ENCODE results near the gene TAF9B. TPM values are rescaled to one million over a fixed set of nuclear protein-coding genes. Genes with fewer than 3 reads are reported as not detected.
"Not testable (repeated sequence)": the region's sequence is repeated elsewhere in the genome, so short reads cannot be mapped to it uniquely, and the experiment has no call there.

Gene TAF9B
- total and polyA plus RNA-seq, 5 donors = 14.8 to 25.5 (median 20.6) TPM

DNA sequence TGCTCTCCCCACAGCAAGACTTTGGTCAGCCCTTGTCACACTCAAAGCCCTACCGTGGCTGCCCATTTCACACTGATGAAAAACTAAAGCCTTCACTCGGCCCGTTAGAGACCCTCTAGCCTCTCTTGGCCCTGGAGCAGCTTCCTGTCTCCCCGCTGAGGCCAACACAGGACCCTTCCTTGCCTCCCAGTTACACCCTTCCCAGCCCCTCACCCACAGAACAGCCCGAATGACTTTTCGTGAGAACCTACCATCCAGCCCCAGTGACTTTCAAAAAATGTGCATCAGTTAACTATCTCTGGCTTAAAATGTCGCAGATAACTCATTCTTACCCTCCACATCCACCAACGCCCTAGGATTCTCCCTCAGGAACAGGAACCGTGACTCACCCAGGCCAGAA lies 756 bp upstream of the TAF9B start:
- ATAC-seq (peak in 1 of 2 donors; percentile 8), DNase-seq (no peak)
- 91% methylated on average over 9 of the region's 9 CpGs for WGBS
- H3K27ac ChIP-seq (ENCODE audit: low read length) = no peak overlapping the region
- intact Hi-C loops (cut with DNase I) = no loop called here
- no peaks in the 10 kb centered on the region for H3K27me3 ChIP-seq (ENCODE audit: control insufficient read depth, insufficient read depth)
- no peaks in the 10 kb centered on the region for H3K9me3 ChIP-seq (ENCODE audit: control insufficient read depth, low read length)
- H3K4me1 ChIP-seq (ENCODE audit: control insufficient read depth, insufficient read depth, low read length) = peaks cover 2% of the 10 kb centered on the region
- H3K4me3 ChIP-seq (ENCODE audit: low read length) = no peak overlapping the region

DNA sequence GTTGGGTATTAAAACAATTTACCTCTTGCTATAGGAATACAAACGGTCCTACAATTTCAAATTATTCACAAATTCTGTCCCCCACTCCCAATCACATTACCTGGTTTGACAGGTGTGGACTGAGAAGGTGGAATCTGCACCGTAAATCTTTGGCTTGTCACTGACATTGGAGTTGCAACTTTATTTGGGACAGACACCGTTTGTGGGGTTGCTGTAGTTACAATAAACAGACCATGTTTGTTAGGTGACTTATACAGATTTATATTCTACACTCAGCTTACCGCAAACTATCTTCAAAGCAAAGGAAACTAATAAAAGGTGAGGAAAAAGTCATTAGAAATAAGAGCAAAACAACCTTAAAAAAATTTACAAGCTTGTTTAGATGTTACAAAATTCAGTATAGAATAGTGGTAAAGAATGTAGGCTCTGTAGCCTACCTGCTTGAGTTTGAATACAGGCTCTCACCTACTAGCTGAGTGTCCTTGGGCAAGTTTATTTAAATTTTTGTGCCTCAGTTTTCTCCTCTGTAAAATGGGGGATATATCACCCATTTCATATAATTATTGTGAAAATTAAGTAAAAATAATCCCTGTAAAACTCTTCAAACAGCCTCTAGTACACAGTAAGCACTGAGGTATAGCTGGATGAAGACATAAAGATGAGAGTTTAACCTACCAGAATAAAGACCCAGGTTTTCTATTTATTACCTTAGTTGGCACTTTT lies 6.1 kb downstream of the TAF9B start:
- DNase-seq = no peak
- 71% methylated on average over 4 of the region's 4 CpGs for WGBS
- intact Hi-C loops (cut with DNase I) = no loop called here
- Histone ChIP-seq H3K27me3 (ENCODE audit: control insufficient read depth, insufficient read depth) (no peaks in the 10 kb centered on the region), H3K4me3 (ENCODE audit: low read length) (no peak overlapping the region), H3K4me1 (ENCODE audit: control insufficient read depth, insufficient read depth, low read length) (no peaks in the 10 kb centered on the region), H3K9me3 (ENCODE audit: control insufficient read depth, low read length) (no peaks in the 10 kb centered on the region), H3K27ac (ENCODE audit: low read length) (no peak overlapping the region)
- no peak for ATAC-seq

DNA sequence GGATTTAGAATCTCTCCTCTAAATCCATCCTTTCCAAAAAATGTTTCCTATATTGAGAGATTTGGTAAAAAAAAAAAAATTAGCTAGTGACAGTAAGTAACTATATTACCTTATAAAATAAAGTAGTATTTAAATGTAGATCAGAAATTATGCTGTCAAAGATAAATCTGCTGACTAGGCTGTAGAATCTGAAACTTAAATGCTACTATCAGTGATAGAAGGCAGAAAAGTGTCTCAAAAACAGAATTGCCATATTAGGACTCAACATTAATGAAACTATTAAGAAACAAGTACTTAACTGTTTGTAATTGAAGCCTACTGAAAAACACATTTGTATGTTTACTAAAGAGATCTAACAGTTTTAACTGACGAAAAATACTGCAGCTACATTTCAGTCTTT lies 8.3 kb downstream of the TAF9B start:
- 88% methylated on average over 1 of the region's 1 CpG for WGBS
- no peak overlapping the region for H3K27ac ChIP-seq (ENCODE audit: low read length)
- intact Hi-C loops (cut with DNase I) = no loop called here

DNA sequence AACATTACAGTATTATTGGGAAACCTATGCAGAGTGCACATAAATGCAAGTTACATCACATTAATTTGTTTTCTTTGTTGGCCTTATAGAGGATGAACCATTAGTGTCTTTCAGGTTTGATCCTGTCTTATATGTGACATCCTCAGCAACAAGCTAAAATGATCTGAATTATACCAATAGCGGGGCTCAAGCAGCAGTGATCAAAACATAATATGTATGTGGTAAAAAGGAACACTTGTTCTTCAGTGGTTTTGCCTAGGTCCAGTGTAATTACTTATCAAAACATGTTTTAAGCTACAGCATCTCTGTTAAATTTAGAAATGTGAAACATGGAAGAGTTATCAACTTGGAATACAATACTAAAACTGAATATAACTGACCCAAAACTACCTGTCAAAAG lies 9.1 kb downstream of the TAF9B start:
- H3K27ac ChIP-seq (ENCODE audit: low read length) = no peak overlapping the region
- H3K4me1 ChIP-seq (ENCODE audit: control insufficient read depth, insufficient read depth, low read length) = no peaks in the 10 kb centered on the region
- no peaks in the 10 kb centered on the region for H3K9me3 ChIP-seq (ENCODE audit: control insufficient read depth, low read length)
- WGBS = 95% methylated on average over 1 of the region's 1 CpG
- H3K4me3 ChIP-seq (ENCODE audit: low read length) = no peak overlapping the region
- intact Hi-C loops (cut with DNase I) = no loop called here
- ATAC-seq (no peak), DNase-seq (no peak)
- no peaks in the 10 kb centered on the region for H3K27me3 ChIP-seq (ENCODE audit: control insufficient read depth, insufficient read depth)

More for the DNA sequence above, 8.3 kb downstream of the TAF9B start:
- no peaks in the 10 kb centered on the region for H3K9me3 ChIP-seq (ENCODE audit: control insufficient read depth, low read length)
- DNase-seq (no peak), ATAC-seq (no peak)
- no peaks in the 10 kb centered on the region for H3K27me3 ChIP-seq (ENCODE audit: control insufficient read depth, insufficient read depth)
- H3K4me3 ChIP-seq (ENCODE audit: low read length) = no peak overlapping the region
- H3K4me1 ChIP-seq (ENCODE audit: control insufficient read depth, insufficient read depth, low read length) = no peaks in the 10 kb centered on the region

DNA sequence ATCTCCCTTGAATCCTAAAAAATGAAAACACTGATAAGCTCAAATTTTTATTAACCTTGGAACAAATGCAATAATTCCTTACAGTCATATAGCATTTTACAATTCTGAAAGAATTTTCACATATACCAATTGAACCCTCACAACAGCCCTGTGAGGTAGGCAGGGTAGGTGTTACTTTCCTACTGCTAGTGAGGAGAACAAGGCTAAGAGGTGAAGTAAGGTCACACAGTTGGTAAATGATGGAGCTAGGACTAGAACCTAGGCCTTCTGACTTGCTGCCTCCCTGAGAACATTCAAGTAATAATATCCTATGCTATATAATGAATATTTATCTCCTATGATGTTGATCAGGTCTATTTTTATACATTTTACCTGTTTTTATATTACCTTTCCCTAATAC lies 9.7 kb downstream of the TAF9B start:
- DNase-seq (no peak), ATAC-seq (no peak)
- no peaks in the 10 kb centered on the region for H3K4me1 ChIP-seq (ENCODE audit: control insufficient read depth, insufficient read depth, low read length)
- H3K27ac ChIP-seq (ENCODE audit: low read length) = no peak overlapping the region
- no peaks in the 10 kb centered on the region for H3K27me3 ChIP-seq (ENCODE audit: control insufficient read depth, insufficient read depth)
- H3K4me3 ChIP-seq (ENCODE audit: low read length) = no peak overlapping the region
- no peaks in the 10 kb centered on the region for H3K9me3 ChIP-seq (ENCODE audit: control insufficient read depth, low read length)
- intact Hi-C loops (cut with DNase I) = no loop called here

DNA sequence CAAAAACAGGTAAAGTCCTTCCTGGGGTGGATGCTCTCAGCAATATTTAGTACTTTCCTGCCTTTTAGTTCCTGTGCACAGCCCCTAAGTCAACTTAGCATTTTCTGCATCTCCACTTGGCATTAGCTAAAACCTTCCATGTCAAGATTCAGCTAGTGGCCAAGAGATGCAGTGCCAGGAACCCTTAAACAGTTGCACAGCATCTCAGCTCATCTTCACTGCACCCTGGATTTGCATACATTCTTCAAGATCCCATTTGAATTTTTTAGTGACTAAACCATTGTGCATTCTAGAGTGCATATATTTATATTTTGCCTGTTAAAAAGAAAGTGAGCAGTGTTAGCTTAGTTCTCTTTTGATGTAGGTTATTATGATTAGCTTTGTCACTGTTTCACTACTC lies 13.7 kb downstream of the TAF9B start:
- intact Hi-C loops (cut with DNase I); H3K27ac ChIP-seq (ENCODE audit: low read length); H3K9me3 ChIP-seq (ENCODE audit: control insufficient read depth, low read length); H3K27me3 ChIP-seq (ENCODE audit: control insufficient read depth, insufficient read depth); H3K4me1 ChIP-seq (ENCODE audit: control insufficient read depth, insufficient read depth, low read length); DNase-seq; ATAC-seq; H3K4me3 ChIP-seq (ENCODE audit: low read length): not testable (repeated sequence)

DNA sequence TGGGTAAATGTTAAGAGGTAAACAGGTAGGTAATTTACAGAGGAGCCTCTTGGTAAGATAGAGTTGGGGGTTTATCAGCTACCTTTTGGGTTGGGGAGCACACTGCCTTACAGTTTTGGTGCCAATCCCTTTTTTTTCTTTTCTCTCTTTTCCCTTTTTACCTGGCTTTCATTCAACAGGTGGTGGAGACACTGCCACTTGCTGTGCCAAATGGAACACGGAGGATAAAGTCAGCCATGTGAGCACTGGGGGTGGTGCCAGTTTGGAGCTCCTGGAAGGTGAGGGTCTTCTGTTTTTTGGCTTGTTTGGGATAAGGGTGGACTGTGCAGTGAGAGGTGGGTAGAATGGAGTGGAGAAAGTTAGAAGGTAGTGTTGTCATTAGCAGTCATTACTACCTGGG lies 14.3 kb downstream of the TAF9B start:
- Histone ChIP-seq H3K27me3 (ENCODE audit: control insufficient read depth, insufficient read depth) (no peaks in the 10 kb centered on the region), H3K9me3 (ENCODE audit: control insufficient read depth, low read length) (no peaks in the 10 kb centered on the region), H3K27ac (ENCODE audit: low read length) (no peak overlapping the region), H3K4me1 (ENCODE audit: control insufficient read depth, insufficient read depth, low read length) (no peaks in the 10 kb centered on the region), H3K4me3 (ENCODE audit: low read length) (no peak overlapping the region)
- WGBS = 92% methylated on average over 1 of the region's 1 CpG
- intact Hi-C loops (cut with DNase I) = no loop called here
- no peak for ATAC-seq
- no peak for DNase-seq

DNA sequence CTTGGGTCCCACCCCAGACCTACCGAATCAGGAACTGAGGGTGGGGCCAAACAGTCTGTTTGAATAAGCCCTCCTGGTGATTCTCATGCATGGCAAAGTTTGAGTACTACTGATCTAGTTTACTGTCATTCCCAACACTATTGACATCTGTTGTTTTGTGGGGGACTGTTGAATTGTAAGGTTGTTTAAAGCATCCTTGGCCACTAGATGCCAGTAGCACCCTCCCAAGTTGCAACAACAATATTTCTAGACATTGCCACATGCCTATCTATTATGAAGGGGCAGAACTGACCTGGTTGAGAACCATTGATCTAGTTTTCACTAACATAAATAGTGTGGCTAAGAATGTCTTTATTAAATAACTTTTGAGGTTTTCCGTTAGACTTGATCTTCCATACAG lies 15.1 kb downstream of the TAF9B start:
- H3K4me3 ChIP-seq (ENCODE audit: low read length) = no peak overlapping the region
- WGBS = 67% methylated on average over 2 of the region's 2 CpGs
- intact Hi-C loops (cut with DNase I) = no loop called here
- no peaks in the 10 kb centered on the region for H3K27me3 ChIP-seq (ENCODE audit: control insufficient read depth, insufficient read depth)
- no peak for DNase-seq
- no peaks in the 10 kb centered on the region for H3K4me1 ChIP-seq (ENCODE audit: control insufficient read depth, insufficient read depth, low read length)
- no peaks in the 10 kb centered on the region for H3K9me3 ChIP-seq (ENCODE audit: control insufficient read depth, low read length)
- H3K27ac ChIP-seq (ENCODE audit: low read length) = no peak overlapping the region
- ATAC-seq = no peak

DNA sequence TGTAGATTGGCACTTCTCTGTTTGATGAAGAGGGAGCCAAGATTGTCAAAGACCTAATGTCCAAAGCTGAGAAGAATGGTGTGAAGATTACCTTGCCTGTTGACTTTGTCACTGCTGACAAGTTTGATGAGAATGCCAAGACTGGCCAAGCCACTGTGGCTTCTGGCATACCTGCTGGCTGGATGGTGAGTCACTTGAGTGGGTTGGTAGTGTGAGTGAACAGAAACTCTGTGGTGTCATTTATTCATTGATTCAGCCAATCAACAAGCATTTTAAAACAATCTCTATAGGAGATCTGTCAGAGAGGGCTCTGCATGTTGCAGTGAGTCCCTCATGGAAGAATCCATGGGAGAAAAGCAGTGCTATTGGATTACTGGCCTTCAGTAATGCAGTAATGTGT lies 16.3 kb downstream of the TAF9B start:
- Histone ChIP-seq H3K4me1 (ENCODE audit: control insufficient read depth, insufficient read depth, low read length) (no peaks in the 10 kb centered on the region), H3K4me3 (ENCODE audit: low read length) (no peak overlapping the region), H3K27me3 (ENCODE audit: control insufficient read depth, insufficient read depth) (no peaks in the 10 kb centered on the region), H3K27ac (ENCODE audit: low read length) (no peak overlapping the region), H3K9me3 (ENCODE audit: control insufficient read depth, low read length) (no peaks in the 10 kb centered on the region)
- intact Hi-C loops (cut with DNase I) = no loop called here
- no peak for ATAC-seq
- no peak for DNase-seq

DNA sequence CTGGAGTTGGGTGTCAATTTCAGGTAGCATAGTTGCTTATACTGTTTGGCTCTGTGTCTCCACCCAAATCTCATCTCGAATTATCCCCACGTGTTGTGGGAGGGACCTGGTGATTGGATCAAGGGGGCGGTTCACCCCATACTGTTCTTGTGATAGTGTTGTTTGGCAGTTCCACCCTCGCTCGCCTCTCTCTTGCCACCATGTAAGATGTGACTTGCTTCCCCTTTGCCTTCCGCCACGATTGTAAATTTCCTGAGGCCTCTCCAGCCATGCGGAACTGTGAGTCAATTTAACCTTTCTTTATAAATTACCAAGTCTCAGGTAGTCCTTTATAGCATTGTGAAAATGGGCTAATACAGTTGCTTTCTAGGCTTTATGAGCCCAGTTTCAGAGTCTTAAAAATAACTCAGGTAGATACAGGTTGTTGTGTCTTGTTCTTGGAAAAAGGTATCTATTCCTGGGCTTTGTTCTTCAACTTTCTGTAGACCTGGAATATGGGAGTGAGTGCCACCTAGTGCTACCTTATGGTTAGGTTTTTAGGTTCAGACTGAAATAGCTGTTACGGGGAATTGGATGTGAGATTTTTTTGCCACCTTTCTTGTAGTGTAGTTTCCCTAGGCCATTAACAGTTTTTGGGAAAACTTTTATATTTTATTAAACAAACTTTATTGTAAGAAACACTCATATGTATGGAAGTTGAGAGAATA lies 19.8 kb downstream of the TAF9B start:
- H3K27me3 ChIP-seq (ENCODE audit: control insufficient read depth, insufficient read depth) = no peaks in the 10 kb centered on the region
- no peak overlapping the region for H3K27ac ChIP-seq (ENCODE audit: low read length)
- intact Hi-C loops (cut with DNase I) = no loop called here
- 70% methylated on average over 9 of the region's 9 CpGs for WGBS
- H3K4me3 ChIP-seq (ENCODE audit: low read length) = no peak overlapping the region
- no peaks in the 10 kb centered on the region for H3K4me1 ChIP-seq (ENCODE audit: control insufficient read depth, insufficient read depth, low read length)
- ATAC-seq (no peak), DNase-seq (no peak)
- H3K9me3 ChIP-seq (ENCODE audit: control insufficient read depth, low read length) = no peaks in the 10 kb centered on the region

DNA sequence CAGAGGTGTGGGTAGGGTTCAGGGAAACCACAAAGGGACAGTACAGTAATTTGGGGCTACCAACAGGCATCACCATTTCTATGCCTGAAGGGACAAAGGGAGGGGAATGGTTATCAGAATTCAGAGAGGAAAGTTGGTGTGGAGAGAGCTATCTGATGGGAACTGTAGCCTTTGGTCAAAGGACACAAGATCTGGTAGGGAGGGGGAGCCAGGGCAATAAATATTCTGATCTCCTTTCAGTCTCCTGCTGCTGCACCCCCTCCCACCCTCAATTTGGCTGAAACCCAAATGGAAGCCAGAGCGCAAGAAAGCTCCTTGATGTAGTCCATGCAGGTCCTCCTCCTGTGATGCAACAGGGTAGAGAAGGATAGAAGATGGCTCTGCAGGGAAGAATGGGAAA lies 20.8 kb downstream of the TAF9B start:
- no peaks in the 10 kb centered on the region for H3K27me3 ChIP-seq (ENCODE audit: control insufficient read depth, insufficient read depth)
- DNase-seq (no peak), ATAC-seq (no peak)
- H3K4me1 ChIP-seq (ENCODE audit: control insufficient read depth, insufficient read depth, low read length) = no peaks in the 10 kb centered on the region
- intact Hi-C loops (cut with DNase I) = no loop called here
- H3K9me3 ChIP-seq (ENCODE audit: control insufficient read depth, low read length) = no peaks in the 10 kb centered on the region
- no peak overlapping the region for H3K27ac ChIP-seq (ENCODE audit: low read length)
- WGBS = 80% methylated on average over 1 of the region's 1 CpG
- no peak overlapping the region for H3K4me3 ChIP-seq (ENCODE audit: low read length)

DNA sequence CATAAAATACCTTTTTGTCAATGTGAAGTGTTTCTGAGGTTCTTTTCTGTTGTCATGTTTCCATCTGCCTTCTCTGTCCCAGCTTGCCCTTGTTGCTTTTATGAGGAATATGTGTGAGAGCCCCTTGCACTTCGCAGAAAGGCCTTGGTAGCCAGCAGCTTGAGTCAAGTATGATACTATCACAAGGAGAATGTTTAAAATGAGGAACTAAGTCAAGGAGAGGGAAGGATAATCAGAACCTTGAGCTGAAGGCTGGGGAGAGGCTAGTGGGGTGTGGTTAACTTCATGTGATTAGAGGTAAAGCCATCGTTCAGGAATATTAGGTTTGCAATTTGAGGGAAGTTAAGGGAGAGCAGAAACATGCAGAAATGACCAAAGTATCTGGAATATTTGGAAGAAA lies 22.7 kb downstream of the TAF9B start:
- intact Hi-C loops (cut with DNase I) = no loop called here
- Histone ChIP-seq H3K9me3 (ENCODE audit: control insufficient read depth, low read length) (no peaks in the 10 kb centered on the region), H3K27me3 (ENCODE audit: control insufficient read depth, insufficient read depth) (no peaks in the 10 kb centered on the region), H3K4me1 (ENCODE audit: control insufficient read depth, insufficient read depth, low read length) (no peaks in the 10 kb centered on the region), H3K4me3 (ENCODE audit: low read length) (no peak overlapping the region), H3K27ac (ENCODE audit: low read length) (no peak overlapping the region)
- no peak for DNase-seq
- WGBS = 64% methylated on average over 2 of the region's 2 CpGs
- ATAC-seq = no peak

All from right cardiac atrium (tissue), 5 donors.